Measurements from ENCODE around the gene INTS6. TPM values are rescaled to one million over a fixed set of nuclear protein-coding genes. Genes with fewer than 3 reads are reported as not detected.

INTS6 gene
- total RNA-seq, 1 donor = 40.5 TPM

DNA sequence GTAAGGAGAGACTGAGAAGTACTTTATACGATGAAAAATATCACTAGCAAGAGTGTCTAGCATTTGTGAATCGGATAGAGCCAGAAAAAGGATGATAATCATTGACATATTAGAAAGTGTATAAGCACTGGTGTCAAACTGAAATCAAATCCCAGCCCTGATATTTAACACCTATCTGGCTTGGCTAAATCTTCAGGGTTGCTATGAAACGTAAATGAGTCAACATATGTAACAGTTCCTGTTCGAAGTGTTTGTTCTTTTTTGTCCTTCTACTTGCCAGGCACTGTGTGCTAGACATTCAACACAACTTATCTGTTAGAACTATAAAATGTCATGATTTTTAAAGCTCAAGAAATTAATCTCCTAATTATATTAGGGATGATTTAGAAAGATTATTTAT is 72.6 kb downstream of the INTS6 start:
- DNase-seq (ENCODE audit: insufficient read length, low spot score, missing footprints) = no peak
- Histone ChIP-seq H3K27ac (ENCODE audit: low read depth, low read length) (peak overlapping the region; percentile 8), H3K27me3 (ENCODE audit: insufficient read depth, low read length) (no peaks in the 10 kb centered on the region), H2AFZ (ENCODE audit: low read length) (no peak overlapping the region), H3K4me1 (ENCODE audit: insufficient read depth, low read length) (no peaks in the 10 kb centered on the region), H3K9me3 (ENCODE audit: low read depth, low read length) (no peaks in the 10 kb centered on the region), H3K4me3 (ENCODE audit: insufficient read depth, low read length) (no peak overlapping the region), H3K4me2 (ENCODE audit: insufficient read depth, low read length) (no peak overlapping the region), H3K36me3 (ENCODE audit: insufficient read depth, low read length) (peaks cover 66% of the 10 kb centered on the region), H3K79me2 (ENCODE audit: insufficient read depth, low read length) (peaks cover 10% of the 10 kb centered on the region), H4K20me1 (ENCODE audit: insufficient read depth, low read length) (no peaks in the 10 kb centered on the region)
- TF ChIP-seq, protein P1, sequence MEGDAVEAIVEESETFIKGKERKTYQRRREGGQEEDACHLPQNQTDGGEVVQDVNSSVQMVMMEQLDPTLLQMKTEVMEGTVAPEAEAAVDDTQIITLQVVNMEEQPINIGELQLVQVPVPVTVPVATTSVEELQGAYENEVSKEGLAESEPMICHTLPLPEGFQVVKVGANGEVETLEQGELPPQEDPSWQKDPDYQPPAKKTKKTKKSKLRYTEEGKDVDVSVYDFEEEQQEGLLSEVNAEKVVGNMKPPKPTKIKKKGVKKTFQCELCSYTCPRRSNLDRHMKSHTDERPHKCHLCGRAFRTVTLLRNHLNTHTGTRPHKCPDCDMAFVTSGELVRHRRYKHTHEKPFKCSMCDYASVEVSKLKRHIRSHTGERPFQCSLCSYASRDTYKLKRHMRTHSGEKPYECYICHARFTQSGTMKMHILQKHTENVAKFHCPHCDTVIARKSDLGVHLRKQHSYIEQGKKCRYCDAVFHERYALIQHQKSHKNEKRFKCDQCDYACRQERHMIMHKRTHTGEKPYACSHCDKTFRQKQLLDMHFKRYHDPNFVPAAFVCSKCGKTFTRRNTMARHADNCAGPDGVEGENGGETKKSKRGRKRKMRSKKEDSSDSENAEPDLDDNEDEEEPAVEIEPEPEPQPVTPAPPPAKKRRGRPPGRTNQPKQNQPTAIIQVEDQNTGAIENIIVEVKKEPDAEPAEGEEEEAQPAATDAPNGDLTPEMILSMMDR (IDR thresholded peaks at IDR 0.05; ENCODE audit: extremely low read depth, low read depth, low read length) = no peak

DNA sequence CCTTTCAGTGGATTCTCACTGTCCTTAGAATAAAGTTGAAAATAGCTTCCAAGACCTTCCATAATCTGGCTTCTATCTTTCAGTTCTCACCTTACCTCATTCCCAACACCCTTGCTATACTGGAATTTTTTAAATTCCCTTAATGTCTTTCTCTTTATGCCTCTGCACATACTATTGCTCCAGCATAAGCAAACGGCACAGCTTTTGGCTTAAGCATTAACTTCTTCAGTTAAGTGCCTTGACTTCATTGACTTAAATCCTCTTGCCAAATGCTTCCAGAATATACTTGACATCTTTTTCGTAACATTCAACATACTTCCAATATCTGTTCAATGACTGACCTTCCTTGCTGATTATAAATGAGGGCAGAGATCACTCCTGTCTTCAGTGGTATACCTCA is 79.4 kb downstream of the INTS6 start:
- H3K9me3 ChIP-seq (ENCODE audit: low read depth, low read length) = no peaks in the 10 kb centered on the region
- no peak overlapping the region for H2AFZ ChIP-seq (ENCODE audit: low read length)
- H3K36me3 ChIP-seq (ENCODE audit: insufficient read depth, low read length) = peaks cover 76% of the 10 kb centered on the region
- H3K27ac ChIP-seq (ENCODE audit: low read depth, low read length) = no peak overlapping the region
- no peaks in the 10 kb centered on the region for H3K27me3 ChIP-seq (ENCODE audit: insufficient read depth, low read length)
- TF ChIP-seq, protein P1 (IDR thresholded peaks at IDR 0.05; ENCODE audit: extremely low read depth, low read depth, low read length) = no peak
- peaks cover 5% of the 10 kb centered on the region for H3K4me1 ChIP-seq (ENCODE audit: insufficient read depth, low read length)
- H3K4me2 ChIP-seq (ENCODE audit: insufficient read depth, low read length) = no peak overlapping the region
- peaks cover 12% of the 10 kb centered on the region for H4K20me1 ChIP-seq (ENCODE audit: insufficient read depth, low read length)
- no peak for DNase-seq (ENCODE audit: insufficient read length, low spot score, missing footprints)
- H3K79me2 ChIP-seq (ENCODE audit: insufficient read depth, low read length) = peaks cover 17% of the 10 kb centered on the region
- no peak overlapping the region for H3K4me3 ChIP-seq (ENCODE audit: insufficient read depth, low read length)

DNA sequence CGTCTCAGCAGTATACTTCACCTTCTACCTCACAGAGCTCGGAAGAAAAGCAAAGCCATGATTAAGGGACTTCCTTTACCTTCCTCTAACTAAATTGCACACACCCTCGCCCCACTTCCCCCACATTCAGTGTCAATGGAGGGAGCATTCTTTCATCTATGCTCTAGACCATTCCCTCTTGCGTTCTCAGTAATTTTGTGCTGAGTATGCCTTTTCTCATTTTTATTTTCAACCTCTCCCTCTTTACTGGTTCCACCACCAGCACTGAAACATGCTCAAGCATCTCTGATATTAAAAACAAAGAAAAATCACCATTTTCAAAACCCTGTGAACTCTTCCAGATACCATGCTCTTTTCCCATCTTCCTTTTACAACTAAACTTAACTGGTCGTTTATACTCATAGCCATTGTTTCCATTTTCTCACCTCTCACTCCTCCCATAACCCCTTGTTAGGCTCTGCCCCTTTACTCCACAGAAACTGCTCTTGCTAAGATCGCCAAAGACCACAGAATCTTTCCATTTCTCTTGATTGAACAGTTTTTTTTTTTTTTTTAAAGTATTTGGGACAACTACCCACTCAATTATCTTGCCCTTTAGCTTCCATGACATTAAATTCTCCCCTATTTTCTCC is 81.0 kb downstream of the INTS6 start:
- Histone ChIP-seq H3K4me3 (ENCODE audit: insufficient read depth, low read length) (no peak overlapping the region), H3K27me3 (ENCODE audit: insufficient read depth, low read length) (no peaks in the 10 kb centered on the region), H4K20me1 (ENCODE audit: insufficient read depth, low read length) (peaks cover 12% of the 10 kb centered on the region), H3K79me2 (ENCODE audit: insufficient read depth, low read length) (peaks cover 17% of the 10 kb centered on the region), H3K27ac (ENCODE audit: low read depth, low read length) (no peak overlapping the region), H2AFZ (ENCODE audit: low read length) (no peak overlapping the region), H3K4me1 (ENCODE audit: insufficient read depth, low read length) (peaks cover 5% of the 10 kb centered on the region), H3K9me3 (ENCODE audit: low read depth, low read length) (no peaks in the 10 kb centered on the region), H3K4me2 (ENCODE audit: insufficient read depth, low read length) (no peak overlapping the region), H3K36me3 (ENCODE audit: insufficient read depth, low read length) (peaks cover 74% of the 10 kb centered on the region)
- TF ChIP-seq, protein P1 (IDR thresholded peaks at IDR 0.05; ENCODE audit: extremely low read depth, low read depth, low read length) = no peak
- no peak for DNase-seq (ENCODE audit: insufficient read length, low spot score, missing footprints)

DNA sequence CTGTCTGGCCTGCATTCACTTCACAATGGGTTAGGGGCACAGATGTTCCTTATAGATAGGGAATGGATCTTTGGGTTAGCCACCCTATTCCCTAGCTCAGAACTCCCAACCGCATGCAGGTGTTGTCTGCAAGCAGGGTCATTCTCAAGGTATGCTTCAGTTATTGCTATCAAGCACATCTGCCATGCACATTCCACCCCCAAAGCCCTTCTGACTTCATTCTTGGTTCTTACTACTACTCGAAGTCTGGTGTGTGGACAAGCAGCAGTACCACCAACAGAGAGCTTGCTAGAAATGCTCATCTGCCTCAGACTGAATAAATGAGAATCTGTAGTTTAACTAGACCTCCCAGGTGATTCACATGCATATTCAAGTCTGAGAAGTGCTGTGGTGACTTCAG is 82.0 kb downstream of the INTS6 start:
- peaks cover 17% of the 10 kb centered on the region for H3K79me2 ChIP-seq (ENCODE audit: insufficient read depth, low read length)
- no peak for DNase-seq (ENCODE audit: insufficient read length, low spot score, missing footprints)
- H4K20me1 ChIP-seq (ENCODE audit: insufficient read depth, low read length) = peaks cover 12% of the 10 kb centered on the region
- H3K27ac ChIP-seq (ENCODE audit: low read depth, low read length) = peak overlapping the region; percentile 4
- no peak overlapping the region for H3K4me2 ChIP-seq (ENCODE audit: insufficient read depth, low read length)
- H2AFZ ChIP-seq (ENCODE audit: low read length) = no peak overlapping the region
- TF ChIP-seq, protein P1 (IDR thresholded peaks at IDR 0.05; ENCODE audit: extremely low read depth, low read depth, low read length) = no peak
- H3K4me1 ChIP-seq (ENCODE audit: insufficient read depth, low read length) = peaks cover 5% of the 10 kb centered on the region
- H3K36me3 ChIP-seq (ENCODE audit: insufficient read depth, low read length) = peaks cover 74% of the 10 kb centered on the region
- H3K9me3 ChIP-seq (ENCODE audit: low read depth, low read length) = no peaks in the 10 kb centered on the region
- H3K27me3 ChIP-seq (ENCODE audit: insufficient read depth, low read length) = no peaks in the 10 kb centered on the region
- H3K4me3 ChIP-seq (ENCODE audit: insufficient read depth, low read length) = no peak overlapping the region
